GM19467 (cell line): ENCODE data around the gene BAG5.
A peak's percentile ranks its signal among the peaks of the same experiment; 100 is the strongest.
"Not testable (repeated sequence)": the region's sequence is repeated elsewhere in the genome, so short reads cannot be mapped to it uniquely, and the experiment has no call there.

ENCODE experiments used
- ATAC-seq: cut with Tn5 transposase; IDR thresholded peaks from one replicate; pipeline ENCODE4 v1.9.1; 2021; ENCODE audit warnings: mild to moderate bottlenecking, moderate library complexity; ENCODE audit not compliant: unreplicated experiment

BAG5 gene

GRCh38 chr14:103535081-103535890 is 27.2 kb downstream of the BAG5 start:
- no peak for ATAC-seq

GRCh38 chr14:103534576-103535061 is 27.8 kb downstream of the BAG5 start:
- no peak for ATAC-seq

GRCh38 chr14:103533999-103534575 is 28.4 kb downstream of the BAG5 start:
- no peak for ATAC-seq

- no peak for ATAC-seq
Observed at GRCh38 chr14:103533137-103533998, 29.1 kb downstream of the BAG5 start.

GRCh38 chr14:103532216-103533136 is 30.0 kb downstream of the BAG5 start:
- no peak for ATAC-seq

GRCh38 chr14:103531421-103532215 is 30.8 kb downstream of the BAG5 start:
- no peak for ATAC-seq

- no peak for ATAC-seq
Observed at GRCh38 chr14:103530831-103531230, 31.6 kb downstream of the BAG5 start.

- ATAC-seq: no peak
Observed at GRCh38 chr14:103530390-103530789, 32.1 kb downstream of the BAG5 start.

- ATAC-seq: no peak
Observed at GRCh38 chr14:103529383-103530365, 32.8 kb downstream of the BAG5 start.

GRCh38 chr14:103528587-103529382 is 33.7 kb downstream of the BAG5 start, which contains the start of gene TRMT61A:
Gene TRMT61A (plus strand): TSS chr14:103529196. CDS start chr14:103529979, 783 bp downstream.
- ATAC-seq: peak; percentile 36

- no peak for ATAC-seq
Observed at GRCh38 chr14:103528146-103528586, 34.3 kb downstream of the BAG5 start.

- no peak for ATAC-seq
Observed at GRCh38 chr14:103527408-103528145, 34.9 kb downstream of the BAG5 start.

- ATAC-seq: no peak
Observed at GRCh38 chr14:103526914-103527248, 35.6 kb downstream of the BAG5 start.

- ATAC-seq: no peak
Observed at GRCh38 chr14:103526247-103526913, 36.1 kb downstream of the BAG5 start.

GRCh38 chr14:103525430-103526246 is 36.8 kb downstream of the BAG5 start:
- not testable (repeated sequence) for ATAC-seq
